Esophagus squamous epithelium (tissue), 4 donors: Measurements from ENCODE around the gene GLB1L2.

Experiments used
- CTCF ChIP-seq, 6 experiments: fragments of 450-650 bp in 4 of 6; fragments of 200-600 bp in 2 of 6; sonication (generic) in 2 of 6; IDR thresholded peaks; one replicate each; pipeline ENCODE4 v1.5.1; 2016 to 2019; ENCODE audit warnings: antibody characterized with exemption in 6 of 6, mild to moderate bottlenecking in 4 of 6, moderate library complexity in 4 of 6
- POLR2A ChIP-seq, 4 donors: fragments of 450-650 bp; IDR thresholded peaks; one replicate each; pipeline ENCODE4 v1.6.1; 2017; ENCODE audit warnings: antibody characterized with exemption in 4 of 4, mild to moderate bottlenecking in 4 of 4, moderate library complexity in 3 of 4

GRCh38 chr11:134363161-134363560 lies 31.4 kb downstream of the GLB1L2 start:
- TF ChIP-seq CTCF (IDR thresholded peaks at IDR 0.05) (no peak), POLR2A (IDR thresholded peaks at IDR 0.05) (no peak)
